Stimulated activated CD4-positive, alpha-beta T cell treated with anti-CD3 and anti-CD28 coated beads, TNF-alpha, amount 100 ng/mL, for 48 hours (primary cell): ENCODE data around the gene KLC4.
"Not testable (repeated sequence)": the region's sequence is repeated elsewhere in the genome, so short reads cannot be mapped to it uniquely, and the experiment has no call there.

Experiments used
- DNase-seq, 3 donors: peaks; one replicate each; pipeline ENCODE4 v3.0.0-alpha.2; 2020; ENCODE audit warnings: low read depth in 3 of 3

Gene KLC4

GRCh38 chr6:43093436-43094289 lies 34.2 kb downstream of the KLC4 start:
- DNase-seq: no peak

GRCh38 chr6:43095939-43096338 lies 36.5 kb downstream of the KLC4 start:
- DNase-seq: no peak

DNA sequence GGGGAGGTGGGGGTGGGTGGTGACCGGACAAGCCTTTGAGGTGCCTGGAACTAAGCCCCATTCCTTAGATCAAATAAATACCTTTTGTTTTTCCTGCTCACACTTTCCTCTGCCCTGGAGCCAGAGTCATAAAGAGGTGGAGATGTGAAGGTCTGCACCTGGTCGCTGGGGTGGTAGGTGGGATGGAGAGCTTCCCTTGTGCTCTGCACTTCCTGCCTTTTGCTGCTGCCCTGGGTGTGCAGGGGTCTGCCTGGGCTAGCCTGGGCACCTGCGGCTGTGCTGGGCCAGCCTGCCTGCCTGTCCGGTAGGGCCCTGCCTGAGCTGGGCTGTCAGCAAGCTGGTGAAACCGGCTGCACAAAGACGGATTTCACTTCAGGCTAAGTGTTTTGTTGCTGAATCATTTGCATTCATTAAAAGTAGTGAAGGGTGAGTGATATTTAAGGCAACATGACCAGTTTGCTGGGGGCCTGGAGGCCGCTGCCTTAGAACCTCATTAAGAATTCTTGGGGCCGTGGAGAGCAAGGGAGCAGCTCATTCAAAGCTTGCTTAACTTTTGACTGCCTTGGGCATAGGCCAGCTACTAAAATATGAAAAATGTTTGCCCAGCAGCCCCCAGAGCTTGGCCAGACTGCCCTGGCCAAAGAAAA lies 37.1 kb downstream of the KLC4 start:
- DNase-seq: no peak

DNA sequence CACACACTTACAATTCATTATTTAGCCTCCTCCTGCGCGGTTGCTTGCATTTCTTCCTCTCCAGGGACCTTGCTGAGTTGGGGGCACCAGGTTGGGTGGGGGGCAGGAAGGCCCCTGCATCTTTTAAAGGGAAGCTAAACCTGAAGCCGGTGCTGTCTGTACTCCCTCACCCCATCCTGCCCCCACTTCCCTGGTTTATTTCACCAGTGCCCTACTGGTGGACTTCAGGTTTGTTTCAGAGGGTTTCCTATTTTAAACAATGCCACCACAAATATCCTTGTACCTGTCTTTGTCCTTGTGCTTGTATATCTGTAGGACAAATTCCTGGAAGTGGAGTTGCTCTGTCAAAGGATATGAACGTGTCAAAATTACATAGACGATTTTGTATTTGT lies 37.7 kb downstream of the KLC4 start:
- no peak for DNase-seq

GRCh38 chr6:43097502-43097901 lies 38.1 kb downstream of the KLC4 start:
- no peak for DNase-seq

GRCh38 chr6:43101497-43101896 lies 42.1 kb downstream of the KLC4 start:
- no peak for DNase-seq

- no peak for DNase-seq
Observed at GRCh38 chr6:43103253-43103876, 43.9 kb downstream of the KLC4 start.

GRCh38 chr6:43105538-43106222 lies 46.2 kb downstream of the KLC4 start:
- DNase-seq: no peak

GRCh38 chr6:43107344-43108062 lies 48.1 kb downstream of the KLC4 start:
- no peak for DNase-seq

DNA sequence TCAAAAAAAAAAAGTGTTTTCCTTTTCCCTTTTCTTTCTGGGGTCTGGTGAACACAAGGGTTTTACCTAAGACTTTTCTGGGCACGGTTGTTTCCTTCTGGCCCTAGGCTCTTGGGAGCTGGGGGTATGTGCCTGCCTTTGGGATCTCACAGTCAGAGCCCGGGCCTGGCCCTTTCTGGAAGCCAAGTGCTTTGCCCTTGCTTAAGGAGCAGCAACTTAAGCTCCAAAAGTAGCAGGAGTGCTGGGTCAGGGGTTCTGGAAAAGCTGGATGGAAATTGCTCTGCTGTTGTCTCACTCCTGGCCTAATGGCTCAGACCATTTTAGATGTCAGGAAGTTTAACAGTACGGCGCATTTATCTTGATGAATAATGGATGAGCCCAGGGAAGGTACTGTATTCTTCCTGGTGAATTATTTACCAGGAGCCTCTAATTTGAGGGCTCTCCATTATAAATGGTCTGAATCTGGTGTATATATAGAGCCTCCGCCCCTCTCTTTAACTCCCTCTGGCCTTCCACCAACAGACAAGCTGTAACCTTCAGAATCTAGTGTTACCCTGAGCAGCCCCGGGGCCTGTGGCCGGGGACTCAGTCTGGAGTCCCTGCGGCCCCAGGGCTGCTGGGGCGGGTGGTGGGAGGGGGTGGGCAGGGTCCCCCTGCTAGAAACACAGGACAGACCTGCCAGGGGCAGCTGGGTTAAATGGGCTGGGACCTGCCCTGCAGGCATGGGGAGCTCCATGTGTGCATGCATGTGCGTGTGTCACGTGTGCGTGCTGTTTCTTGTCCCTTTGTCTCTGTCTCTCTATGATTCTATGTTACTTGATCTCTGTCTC lies 54.2 kb downstream of the KLC4 start:
- no peak for DNase-seq

DNA sequence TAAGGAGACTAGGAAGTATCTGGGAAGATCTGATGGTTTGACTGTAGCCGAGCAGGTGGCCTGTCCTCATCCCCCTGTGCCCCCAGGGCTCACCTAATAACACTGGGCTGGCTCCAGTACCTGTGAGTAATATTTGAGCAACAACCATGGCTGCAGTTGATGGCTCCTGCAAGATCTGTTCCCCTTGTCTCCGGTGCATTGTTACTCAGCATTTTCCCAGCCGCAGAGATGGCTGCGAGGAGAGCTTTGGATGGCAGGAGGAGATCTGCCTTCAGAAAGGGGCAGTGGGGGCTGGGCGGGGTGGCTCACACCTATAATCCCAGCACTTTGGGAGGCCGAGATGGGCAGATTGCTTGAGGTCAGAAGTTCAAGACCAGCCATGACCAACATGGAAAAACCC lies 55.9 kb downstream of the KLC4 start:
- DNase-seq: no peak

DNA sequence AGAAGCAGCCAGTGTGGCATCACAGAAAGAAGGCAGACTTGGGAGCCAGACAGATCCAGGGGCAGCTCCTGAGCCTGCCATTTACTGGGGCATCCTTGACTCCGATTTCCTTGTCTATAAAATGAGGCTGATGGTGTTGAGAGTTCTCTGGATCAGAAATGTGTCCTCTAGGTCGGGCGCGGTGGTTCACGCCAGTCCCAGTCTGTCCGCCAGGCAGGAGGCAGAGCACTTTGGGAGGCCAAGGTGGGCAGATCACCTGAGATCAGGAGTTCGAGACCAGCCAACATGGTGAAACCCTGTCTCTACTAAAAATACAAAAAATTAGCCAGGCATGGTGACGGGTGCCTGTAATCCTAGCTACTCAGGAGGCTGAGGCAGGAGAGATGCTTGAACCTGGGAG lies 58.0 kb downstream of the KLC4 start:
- not testable (repeated sequence) for DNase-seq

GRCh38 chr6:43119482-43119881 lies 60.1 kb downstream of the KLC4 start:
- DNase-seq: no peak

- no peak for DNase-seq
Observed at GRCh38 chr6:43120101-43120763, 60.8 kb downstream of the KLC4 start.

DNA sequence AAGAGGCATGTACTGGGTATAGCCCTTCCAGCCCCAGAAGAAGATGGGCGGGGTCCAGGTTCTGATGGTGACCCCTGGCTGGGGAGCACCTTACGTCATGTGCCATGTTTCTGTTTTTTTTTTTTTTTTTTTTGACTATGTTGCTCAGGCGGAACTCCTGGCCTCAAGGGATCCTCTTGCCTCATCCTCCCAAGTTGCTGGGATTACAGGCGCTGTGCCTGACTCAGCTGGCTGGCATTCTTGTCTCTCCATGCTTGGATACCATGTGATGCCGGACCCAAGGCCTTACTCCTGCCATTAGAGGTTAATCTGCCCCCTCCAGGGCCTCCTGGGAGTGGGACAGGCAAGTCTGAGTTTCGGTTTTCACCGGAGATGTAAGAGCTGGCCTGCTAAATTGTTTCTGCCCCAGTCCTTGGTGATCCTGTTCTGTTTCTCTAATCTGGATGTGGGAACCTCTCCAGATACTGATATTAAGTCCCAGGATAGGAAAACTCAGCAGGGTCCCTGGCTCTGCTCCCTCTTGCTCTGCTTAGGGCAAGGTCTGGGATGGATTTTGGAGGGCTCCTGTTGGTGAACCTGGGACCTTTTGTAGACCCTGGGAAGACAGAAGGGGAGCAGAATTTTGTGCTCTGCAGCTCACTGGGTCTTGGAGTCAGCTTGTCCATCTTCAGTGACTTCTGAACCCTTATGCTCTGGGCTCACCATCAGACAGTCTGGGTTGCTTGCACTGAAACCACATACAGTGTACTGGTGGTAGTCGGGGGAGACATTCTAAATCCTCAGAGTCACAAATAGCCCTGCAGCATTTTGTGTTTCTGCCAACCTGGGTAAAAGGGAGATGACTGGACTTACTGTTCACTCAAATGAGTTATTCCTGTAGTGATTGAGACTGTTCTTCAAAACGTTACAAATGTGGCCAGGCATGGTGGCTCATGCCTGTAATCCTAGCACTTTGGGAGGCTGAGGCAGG lies 61.8 kb downstream of the KLC4 start:
- no peak for DNase-seq

- DNase-seq: no peak
Observed at GRCh38 chr6:43122146-43122545, 62.7 kb downstream of the KLC4 start.

DNA sequence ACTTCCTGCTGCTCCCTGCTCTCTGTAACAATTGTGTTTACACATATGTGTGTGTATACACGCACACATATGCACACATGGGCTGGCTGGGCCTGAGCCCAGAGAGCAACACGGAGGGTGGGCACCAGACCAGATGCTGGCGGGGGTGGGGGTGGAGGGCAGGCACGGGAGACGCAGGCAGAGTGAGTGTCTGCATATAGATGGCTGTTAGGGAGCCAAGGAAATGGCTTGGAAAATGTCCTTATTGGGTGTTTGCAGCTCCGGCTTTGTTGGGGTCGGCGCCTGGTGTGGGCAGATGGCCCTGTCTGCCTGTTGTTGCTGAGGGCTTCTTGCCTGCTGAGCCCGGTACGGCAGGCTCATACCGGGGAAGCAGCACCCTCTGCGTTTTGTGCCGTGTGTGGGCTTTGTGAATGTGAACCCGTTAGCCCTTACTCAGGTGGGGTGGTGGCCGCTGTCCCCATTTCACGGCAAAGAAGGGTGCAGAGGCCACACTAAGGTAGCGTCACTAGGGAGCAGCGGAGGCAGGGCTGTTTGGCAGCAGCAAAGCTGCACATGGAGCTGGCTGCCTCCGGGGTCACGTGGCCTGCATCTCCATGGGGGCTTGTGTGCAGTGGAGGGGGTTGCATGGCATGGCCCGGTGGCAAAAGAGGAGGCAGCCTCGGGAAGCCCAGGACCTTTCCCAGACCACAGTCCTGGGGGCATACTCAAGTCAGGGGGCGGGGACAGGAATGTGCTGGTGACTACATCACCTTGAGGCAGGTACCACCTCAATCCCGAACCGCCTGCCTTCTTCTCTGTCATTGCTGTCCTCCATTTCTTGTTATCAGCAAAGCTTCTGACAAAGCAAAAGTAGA lies 64.3 kb downstream of the KLC4 start:
- DNase-seq: no peak

GRCh38 chr6:43124481-43124880 lies 65.0 kb downstream of the KLC4 start:
- no peak for DNase-seq
